Suppressor macrophage treated with lipopolysaccharide for 1 hour (primary cell): ENCODE results near the gene MROH2A.
"Not testable (repeated sequence)": the region's sequence is repeated elsewhere in the genome, so short reads cannot be mapped to it uniquely, and the experiment has no call there.

Experiments
- DNase-seq, 3 donors: peaks; one replicate each; pipeline ENCODE4 v3.0.0-alpha.2; 2020 to 2022

The MROH2A gene

GRCh38 chr2:233778030-233778429 is at the start of gene MROH2A:
TSS of gene MROH2A (plus strand) at chr2:233778330. CDS start at chr2:233779359, 1,029 bp downstream.
- no peak for DNase-seq

GRCh38 chr2:233728723-233729301 is 49.3 kb upstream of the MROH2A start, which contains the start of gene UGT1A3:
TSS of gene UGT1A3 (plus strand) at chr2:233729042. CDS start at chr2:233729127, 85 bp downstream.
- no peak for DNase-seq

GRCh38 chr2:233736868-233737653 is 41.1 kb upstream of the MROH2A start:
- DNase-seq: not testable (repeated sequence)

- no peak for DNase-seq
Measured at GRCh38 chr2:233740870-233741269, 37.3 kb upstream of the MROH2A start.

DNA sequence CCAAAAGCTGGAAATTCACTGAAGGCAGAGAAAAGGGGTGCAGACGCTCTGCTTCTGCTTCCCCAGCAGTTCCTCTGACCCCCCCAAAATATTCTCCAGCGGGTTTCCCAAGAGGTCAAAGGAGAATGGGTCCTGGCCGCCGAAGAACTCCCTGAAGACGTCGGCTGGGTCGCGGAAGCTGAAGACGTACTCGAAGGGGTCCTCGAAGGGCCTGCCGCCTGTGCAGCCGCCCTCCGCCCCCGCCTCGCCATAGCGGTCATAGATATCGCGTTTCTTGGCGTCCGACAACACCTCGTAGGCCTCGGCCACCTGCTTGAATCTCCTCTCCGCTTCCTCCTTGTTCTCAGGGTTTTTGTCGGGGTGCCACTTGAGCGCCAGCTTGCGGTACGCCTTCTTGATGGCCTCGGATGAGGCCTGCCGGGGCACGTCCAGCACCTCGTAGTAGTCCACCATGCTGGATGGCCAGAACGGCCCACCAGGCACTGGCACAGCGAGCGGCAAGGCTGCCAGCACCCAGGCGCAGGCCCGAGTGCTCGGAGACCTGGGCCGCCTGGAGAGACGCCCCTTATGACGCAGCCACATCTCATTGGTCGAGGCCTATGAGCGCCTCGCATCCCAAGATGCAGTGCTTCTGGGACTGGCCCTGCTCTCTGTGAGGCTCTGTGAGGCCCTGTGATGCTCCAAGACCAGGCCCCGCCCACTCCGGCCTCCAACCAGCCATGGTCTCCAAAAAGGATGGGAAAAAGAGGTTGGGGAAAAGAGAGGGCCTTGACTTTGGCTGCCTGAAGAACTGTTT is 34.5 kb upstream of the MROH2A start:
- DNase-seq: no peak

DNA sequence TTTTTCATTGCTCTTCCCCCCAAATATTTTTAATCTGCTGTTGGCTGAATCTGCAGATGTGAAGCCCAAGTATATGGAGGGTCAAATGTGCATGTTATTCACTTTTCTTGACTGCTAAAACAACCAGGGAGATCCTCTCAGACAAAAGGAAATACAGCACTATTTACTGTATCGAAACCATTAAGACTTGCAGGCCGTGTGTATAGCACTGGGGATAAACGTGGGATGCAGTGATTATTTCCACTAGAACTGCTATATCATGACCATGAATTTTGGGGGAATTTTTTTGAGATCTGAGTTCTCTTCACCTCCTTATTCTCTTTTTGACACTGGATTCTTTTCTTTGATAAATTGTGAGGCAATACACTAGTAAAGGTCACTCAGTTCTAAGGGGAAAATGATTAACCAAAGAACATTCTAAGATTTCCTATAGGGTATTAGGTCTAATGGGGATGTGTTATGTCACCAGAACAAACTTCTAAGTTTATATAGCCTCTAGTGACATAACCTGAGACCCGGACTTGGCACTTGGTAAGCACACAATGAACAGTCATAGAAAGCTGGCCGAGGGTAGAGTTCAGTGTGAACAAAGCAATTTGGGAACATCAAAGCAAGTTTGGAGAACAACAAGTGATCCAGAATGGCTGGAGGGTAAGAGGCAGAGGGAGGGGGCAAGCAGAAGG is 32.9 kb upstream of the MROH2A start:
- DNase-seq: no peak

DNA sequence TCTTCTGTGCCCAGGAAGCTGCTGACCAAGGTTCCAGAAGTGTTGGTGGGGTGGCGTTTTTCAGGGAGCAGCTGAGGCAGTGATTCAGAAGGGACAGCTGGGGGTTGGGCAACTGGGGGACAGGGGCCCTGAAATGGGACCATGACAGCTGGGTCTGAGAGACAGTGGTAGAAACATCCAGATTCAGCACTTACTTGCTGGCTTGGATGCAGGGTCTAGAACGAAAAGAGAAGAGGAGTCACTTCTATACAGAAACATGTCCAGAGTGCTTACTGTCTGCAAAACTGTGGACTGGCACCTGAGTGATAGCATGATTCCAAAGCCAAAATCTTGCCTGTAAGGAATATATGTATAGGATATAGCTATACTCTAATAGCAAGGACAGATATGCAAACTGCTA is 32.3 kb upstream of the MROH2A start:
- not testable (repeated sequence) for DNase-seq

- DNase-seq: no peak
Measured at GRCh38 chr2:233746475-233747282, 31.5 kb upstream of the MROH2A start.

DNA sequence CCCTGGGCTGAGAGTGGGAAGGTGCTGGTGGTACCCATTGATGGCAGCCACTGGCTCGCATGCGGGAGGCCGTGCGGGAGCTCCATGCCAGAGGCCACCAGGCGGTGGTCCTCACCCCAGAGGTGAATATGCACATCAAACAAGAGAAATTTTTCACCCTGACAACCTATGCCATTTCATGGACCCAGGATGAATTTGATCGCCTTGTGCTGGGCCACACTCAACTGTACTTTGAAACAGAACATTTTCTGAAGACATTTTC is 30.9 kb upstream of the MROH2A start:
- no peak for DNase-seq

DNA sequence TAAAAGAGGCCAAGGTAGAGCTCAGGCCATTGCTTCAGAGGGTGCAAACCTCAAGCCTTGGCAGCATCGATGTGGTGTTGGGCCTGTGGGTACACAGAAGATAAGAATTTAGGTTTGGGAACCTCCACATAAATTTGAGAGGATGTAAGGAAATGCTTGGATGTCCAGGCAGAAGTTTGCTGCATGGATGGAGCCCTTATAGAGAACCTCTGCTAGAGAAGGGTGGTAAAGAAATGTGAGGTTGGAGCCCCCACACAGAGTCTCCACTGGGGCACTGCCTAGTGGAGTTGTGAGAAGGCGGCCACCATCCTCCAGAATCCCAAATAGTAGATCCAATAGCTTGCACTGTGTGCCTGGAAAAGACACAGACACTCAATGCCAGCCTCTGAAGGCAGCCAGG is 27.4 kb upstream of the MROH2A start:
- not testable (repeated sequence) for DNase-seq

GRCh38 chr2:233751212-233752009 is 26.7 kb upstream of the MROH2A start:
- not testable (repeated sequence) for DNase-seq

GRCh38 chr2:233754872-233755611 is 23.1 kb upstream of the MROH2A start:
- no peak for DNase-seq

- no peak for DNase-seq
Measured at GRCh38 chr2:233756429-233757081, 21.6 kb upstream of the MROH2A start.

GRCh38 chr2:233758141-233758540 is 20.0 kb upstream of the MROH2A start:
- DNase-seq: no peak

DNA sequence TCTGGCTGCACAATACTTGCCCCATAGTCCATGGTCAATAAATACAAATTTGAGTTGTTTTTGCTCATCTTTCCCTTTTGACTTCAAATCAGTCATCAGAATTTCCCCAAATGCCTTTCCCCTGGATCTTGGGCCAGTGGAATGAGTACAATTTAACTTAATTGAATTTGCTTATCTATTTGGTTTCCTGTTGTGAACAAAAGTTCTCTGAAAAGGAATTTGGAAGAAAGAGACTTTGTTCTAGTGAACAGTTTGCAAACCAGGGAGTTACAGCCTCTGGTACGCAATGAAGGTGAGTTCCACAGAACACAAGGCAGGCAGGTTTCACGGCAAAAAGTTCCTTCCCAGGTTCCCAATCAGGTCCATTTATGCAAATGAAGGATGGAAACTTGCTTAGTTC is 19.3 kb upstream of the MROH2A start:
- no peak for DNase-seq

DNA sequence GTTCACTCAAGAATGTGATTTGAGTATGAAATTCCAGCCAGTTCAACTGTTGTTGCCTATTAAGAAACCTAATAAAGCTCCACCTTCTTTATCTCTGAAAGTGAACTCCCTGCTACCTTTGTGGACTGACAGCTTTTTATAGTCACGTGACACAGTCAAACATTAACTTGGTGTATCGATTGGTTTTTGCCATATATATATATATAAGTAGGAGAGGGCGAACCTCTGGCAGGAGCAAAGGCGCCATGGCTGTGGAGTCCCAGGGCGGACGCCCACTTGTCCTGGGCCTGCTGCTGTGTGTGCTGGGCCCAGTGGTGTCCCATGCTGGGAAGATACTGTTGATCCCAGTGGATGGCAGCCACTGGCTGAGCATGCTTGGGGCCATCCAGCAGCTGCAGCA is 18.1 kb upstream of the MROH2A start, which contains the start of gene UGT1A1:
TSS of gene UGT1A1 (plus strand) at position 228 of the 400 bp plus-strand sequence. CDS start at position 246, 18 bp downstream.
- DNase-seq: no peak

GRCh38 chr2:233761040-233761769 is 16.9 kb upstream of the MROH2A start:
- DNase-seq: no peak

DNA sequence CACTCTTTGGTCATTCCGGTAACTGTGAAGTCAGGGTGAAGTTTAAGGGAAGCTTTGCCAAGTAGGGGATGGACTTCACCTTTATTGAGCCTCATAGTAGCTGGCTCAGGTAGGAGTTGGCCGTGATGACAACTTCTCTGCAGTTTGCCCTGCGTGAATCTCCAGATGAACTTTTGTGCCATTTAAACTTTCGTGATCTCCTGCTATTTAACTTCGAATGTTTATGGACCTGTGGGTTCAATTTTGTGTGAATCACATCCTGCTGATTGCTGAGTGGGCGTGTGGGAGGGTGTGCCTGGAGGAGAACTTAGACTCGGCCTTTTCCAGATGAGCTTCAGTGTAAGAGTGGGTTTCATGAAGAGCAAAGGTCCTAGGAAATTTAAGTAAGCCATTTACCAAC is 13.9 kb upstream of the MROH2A start:
- peak in 2 of 3 donors; percentile 17 to 22 for DNase-seq

- no peak for DNase-seq
Measured at GRCh38 chr2:233764761-233765160, 13.4 kb upstream of the MROH2A start.
